ENCODE measurements around the gene AGAP2. TPM values are rescaled to one million over a fixed set of nuclear protein-coding genes. Genes with fewer than 3 reads are reported as not detected.
A peak's percentile ranks its signal among the peaks of the same experiment; 100 is the strongest.

The AGAP2 gene
- total and polyA plus RNA-seq, 2 of the 13 experiments (the other 11 are each of a cell fraction or from before 2014, with no cell fraction given) = 0.38 to 0.45 TPM

DNA sequence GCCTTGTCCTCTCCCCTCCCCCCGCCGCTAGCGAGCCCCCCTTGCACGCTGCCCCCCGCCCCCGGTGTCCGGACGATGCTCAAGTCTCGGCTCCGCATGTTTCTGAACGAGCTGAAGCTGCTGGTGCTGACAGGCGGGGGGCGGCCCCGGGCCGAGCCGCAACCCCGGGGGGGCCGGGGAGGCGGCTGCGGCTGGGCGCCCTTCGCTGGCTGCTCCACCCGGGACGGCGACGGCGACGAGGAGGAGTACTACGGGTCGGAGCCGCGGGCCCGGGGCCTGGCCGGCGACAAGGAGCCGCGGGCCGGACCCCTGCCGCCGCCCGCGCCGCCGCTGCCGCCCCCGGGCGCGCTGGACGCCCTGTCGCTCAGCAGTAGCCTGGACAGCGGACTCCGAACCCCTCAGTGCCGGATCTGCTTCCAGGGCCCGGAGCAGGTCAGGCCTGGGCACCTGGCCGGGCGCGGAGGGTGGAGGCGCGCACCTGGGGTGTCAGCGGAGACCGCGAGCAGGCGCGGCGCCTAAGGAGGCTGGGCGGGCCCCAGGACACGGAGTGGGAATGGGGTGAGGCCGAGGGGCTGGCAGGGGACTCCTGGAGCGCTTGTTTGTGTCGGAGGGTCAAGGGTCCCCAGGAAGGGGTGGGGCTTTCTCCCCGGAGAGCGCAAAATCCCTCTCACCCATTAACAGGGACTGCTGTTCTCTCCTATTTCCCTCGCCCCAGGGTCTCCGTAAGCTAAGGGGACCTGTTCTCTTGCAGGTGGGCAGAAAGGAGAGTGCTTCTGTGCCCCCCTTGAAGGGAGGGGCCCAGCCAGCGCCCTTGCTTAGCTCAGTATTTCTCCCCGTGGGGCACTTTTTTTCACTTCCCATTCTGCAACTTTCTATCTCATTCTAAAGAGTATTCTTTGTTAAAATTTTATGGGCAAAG lies 17.2 kb upstream of the AGAP2 start (continued):
- TF ChIP-seq, protein P1, sequence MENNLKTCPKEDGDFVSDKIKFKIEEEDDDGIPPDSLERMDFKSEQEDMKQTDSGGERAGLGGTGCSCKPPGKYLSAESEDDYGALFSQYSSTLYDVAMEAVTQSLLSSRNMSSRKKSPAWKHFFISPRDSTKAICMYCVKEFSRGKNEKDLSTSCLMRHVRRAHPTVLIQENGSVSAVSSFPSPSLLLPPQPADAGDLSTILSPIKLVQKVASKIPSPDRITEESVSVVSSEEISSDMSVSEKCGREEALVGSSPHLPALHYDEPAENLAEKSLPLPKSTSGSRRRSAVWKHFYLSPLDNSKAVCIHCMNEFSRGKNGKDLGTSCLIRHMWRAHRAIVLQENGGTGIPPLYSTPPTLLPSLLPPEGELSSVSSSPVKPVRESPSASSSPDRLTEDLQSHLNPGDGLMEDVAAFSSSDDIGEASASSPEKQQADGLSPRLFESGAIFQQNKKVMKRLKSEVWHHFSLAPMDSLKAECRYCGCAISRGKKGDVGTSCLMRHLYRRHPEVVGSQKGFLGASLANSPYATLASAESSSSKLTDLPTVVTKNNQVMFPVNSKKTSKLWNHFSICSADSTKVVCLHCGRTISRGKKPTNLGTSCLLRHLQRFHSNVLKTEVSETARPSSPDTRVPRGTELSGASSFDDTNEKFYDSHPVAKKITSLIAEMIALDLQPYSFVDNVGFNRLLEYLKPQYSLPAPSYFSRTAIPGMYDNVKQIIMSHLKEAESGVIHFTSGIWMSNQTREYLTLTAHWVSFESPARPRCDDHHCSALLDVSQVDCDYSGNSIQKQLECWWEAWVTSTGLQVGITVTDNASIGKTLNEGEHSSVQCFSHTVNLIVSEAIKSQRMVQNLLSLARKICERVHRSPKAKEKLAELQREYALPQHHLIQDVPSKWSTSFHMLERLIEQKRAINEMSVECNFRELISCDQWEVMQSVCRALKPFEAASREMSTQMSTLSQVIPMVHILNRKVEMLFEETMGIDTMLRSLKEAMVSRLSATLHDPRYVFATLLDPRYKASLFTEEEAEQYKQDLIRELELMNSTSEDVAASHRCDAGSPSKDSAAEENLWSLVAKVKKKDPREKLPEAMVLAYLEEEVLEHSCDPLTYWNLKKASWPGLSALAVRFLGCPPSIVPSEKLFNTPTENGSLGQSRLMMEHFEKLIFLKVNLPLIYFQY (CRISPR knock-in tag; IDR thresholded peaks at IDR 0.05; ENCODE audit: borderline replicate concordance) = 0 out of 2 replicates have a peak, but pooled peaks have one; percentile 22
- TF ChIP-seq ZNF766 (CRISPR knock-in tag; IDR thresholded peaks at IDR 0.05; ENCODE audit: borderline replicate concordance) = 0 out of 2 replicates have a peak, but pooled peaks have one; percentile 43
- TF ChIP-seq MTA1 (CRISPR knock-in tag; IDR thresholded peaks at IDR 0.05; ENCODE audit: borderline replicate concordance) = 0 out of 2 replicates have a peak, but pooled peaks have one; percentile 46
- TF ChIP-seq, protein P2, sequence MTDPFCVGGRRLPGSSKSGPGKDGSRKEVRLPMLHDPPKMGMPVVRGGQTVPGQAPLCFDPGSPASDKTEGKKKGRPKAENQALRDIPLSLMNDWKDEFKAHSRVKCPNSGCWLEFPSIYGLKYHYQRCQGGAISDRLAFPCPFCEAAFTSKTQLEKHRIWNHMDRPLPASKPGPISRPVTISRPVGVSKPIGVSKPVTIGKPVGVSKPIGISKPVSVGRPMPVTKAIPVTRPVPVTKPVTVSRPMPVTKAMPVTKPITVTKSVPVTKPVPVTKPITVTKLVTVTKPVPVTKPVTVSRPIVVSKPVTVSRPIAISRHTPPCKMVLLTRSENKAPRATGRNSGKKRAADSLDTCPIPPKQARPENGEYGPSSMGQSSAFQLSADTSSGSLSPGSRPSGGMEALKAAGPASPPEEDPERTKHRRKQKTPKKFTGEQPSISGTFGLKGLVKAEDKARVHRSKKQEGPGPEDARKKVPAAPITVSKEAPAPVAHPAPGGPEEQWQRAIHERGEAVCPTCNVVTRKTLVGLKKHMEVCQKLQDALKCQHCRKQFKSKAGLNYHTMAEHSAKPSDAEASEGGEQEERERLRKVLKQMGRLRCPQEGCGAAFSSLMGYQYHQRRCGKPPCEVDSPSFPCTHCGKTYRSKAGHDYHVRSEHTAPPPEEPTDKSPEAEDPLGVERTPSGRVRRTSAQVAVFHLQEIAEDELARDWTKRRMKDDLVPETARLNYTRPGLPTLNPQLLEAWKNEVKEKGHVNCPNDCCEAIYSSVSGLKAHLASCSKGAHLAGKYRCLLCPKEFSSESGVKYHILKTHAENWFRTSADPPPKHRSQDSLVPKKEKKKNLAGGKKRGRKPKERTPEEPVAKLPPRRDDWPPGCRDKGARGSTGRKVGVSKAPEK (CRISPR knock-in tag; IDR thresholded peaks at IDR 0.05; ENCODE audit: borderline replicate concordance) = no peak
- TF ChIP-seq ZNF232 (CRISPR knock-in tag; IDR thresholded peaks at IDR 0.05; ENCODE audit: borderline replicate concordance) = peak; percentile 66; the same call in 1 of the 2 replicates
- no peak for TF ChIP-seq HDAC6 (IDR thresholded peaks at IDR 0.05; ENCODE audit: low read depth, low read length)
- TF ChIP-seq ZNF776 (CRISPR knock-in tag; IDR thresholded peaks at IDR 0.05) = 0 out of 2 replicates have a peak, but pooled peaks have one; percentile 6
- TF ChIP-seq ZNF317 (CRISPR knock-in tag; IDR thresholded peaks at IDR 0.05) = peak; percentile 42; the same call in 1 of the 2 replicates
- TF ChIP-seq, protein P3, sequence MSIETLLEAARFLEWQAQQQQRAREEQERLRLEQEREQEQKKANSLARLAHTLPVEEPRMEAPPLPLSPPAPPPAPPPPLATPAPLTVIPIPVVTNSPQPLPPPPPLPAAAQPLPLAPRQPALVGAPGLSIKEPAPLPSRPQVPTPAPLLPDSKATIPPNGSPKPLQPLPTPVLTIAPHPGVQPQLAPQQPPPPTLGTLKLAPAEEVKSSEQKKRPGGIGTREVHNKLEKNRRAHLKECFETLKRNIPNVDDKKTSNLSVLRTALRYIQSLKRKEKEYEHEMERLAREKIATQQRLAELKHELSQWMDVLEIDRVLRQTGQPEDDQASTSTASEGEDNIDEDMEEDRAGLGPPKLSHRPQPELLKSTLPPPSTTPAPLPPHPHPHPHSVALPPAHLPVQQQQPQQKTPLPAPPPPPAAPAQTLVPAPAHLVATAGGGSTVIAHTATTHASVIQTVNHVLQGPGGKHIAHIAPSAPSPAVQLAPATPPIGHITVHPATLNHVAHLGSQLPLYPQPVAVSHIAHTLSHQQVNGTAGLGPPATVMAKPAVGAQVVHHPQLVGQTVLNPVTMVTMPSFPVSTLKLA (IDR thresholded peaks at IDR 0.05) = no peak
- 0 out of 3 replicates have a peak, but pooled peaks have one; percentile 31 for TF ChIP-seq MXI1 (IDR thresholded peaks at IDR 0.05; ENCODE audit: borderline replicate concordance, low read depth, low read length)
- TF ChIP-seq KLF9 (CRISPR knock-in tag; IDR thresholded peaks at IDR 0.05; ENCODE audit: low read depth) = no peak
- no peak for TF ChIP-seq ATF7 (IDR thresholded peaks at IDR 0.05)
- no peak for TF ChIP-seq ATF7 (CRISPR knock-in tag; IDR thresholded peaks at IDR 0.05)
- TF ChIP-seq PHF21A (CRISPR knock-in tag; IDR thresholded peaks at IDR 0.05) = peak; percentile 56; the same call in 1 of the 2 replicates
- TF ChIP-seq RXRB (CRISPR knock-in tag; IDR thresholded peaks at IDR 0.05; ENCODE audit: borderline replicate concordance) = peak; percentile 43
- TF ChIP-seq, protein P4, sequence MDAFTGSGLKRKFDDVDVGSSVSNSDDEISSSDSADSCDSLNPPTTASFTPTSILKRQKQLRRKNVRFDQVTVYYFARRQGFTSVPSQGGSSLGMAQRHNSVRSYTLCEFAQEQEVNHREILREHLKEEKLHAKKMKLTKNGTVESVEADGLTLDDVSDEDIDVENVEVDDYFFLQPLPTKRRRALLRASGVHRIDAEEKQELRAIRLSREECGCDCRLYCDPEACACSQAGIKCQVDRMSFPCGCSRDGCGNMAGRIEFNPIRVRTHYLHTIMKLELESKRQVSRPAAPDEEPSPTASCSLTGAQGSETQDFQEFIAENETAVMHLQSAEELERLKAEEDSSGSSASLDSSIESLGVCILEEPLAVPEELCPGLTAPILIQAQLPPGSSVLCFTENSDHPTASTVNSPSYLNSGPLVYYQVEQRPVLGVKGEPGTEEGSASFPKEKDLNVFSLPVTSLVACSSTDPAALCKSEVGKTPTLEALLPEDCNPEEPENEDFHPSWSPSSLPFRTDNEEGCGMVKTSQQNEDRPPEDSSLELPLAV (CRISPR knock-in tag; conservative IDR thresholded peaks at IDR 0.05; ENCODE audit: low read depth) = no peak
